VCaP (cell line): ENCODE results near the gene ZNF70.
"Not testable (repeated sequence)": the region's sequence is repeated elsewhere in the genome, so short reads cannot be mapped to it uniquely, and the experiment has no call there.

Experiments used
- H3K27ac ChIP-seq: fragments of 450-650 bp; 2 replicates; pipeline ENCODE4 v1.5.1; 2017
- TF ChIP-seq, protein P1 (sequence below): fragments of 450-650 bp; conservative IDR thresholded peaks from 2 replicates; pipeline ENCODE4 v1.5.1; 2017; ENCODE audit warnings: mild to moderate bottlenecking, moderate library complexity

Gene ZNF70

GRCh38 chr22:23745791-23746190 lies 5.1 kb downstream of the ZNF70 start:
- TF ChIP-seq, protein P1, sequence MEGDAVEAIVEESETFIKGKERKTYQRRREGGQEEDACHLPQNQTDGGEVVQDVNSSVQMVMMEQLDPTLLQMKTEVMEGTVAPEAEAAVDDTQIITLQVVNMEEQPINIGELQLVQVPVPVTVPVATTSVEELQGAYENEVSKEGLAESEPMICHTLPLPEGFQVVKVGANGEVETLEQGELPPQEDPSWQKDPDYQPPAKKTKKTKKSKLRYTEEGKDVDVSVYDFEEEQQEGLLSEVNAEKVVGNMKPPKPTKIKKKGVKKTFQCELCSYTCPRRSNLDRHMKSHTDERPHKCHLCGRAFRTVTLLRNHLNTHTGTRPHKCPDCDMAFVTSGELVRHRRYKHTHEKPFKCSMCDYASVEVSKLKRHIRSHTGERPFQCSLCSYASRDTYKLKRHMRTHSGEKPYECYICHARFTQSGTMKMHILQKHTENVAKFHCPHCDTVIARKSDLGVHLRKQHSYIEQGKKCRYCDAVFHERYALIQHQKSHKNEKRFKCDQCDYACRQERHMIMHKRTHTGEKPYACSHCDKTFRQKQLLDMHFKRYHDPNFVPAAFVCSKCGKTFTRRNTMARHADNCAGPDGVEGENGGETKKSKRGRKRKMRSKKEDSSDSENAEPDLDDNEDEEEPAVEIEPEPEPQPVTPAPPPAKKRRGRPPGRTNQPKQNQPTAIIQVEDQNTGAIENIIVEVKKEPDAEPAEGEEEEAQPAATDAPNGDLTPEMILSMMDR: no peak
- H3K27ac ChIP-seq: no peak overlapping the region; the same call in 1 of the 2 replicates

- TF ChIP-seq, protein P1: no peak
- no peak overlapping the region for H3K27ac ChIP-seq
Observed at GRCh38 chr22:23744485-23744884, 6.4 kb downstream of the ZNF70 start.

DNA sequence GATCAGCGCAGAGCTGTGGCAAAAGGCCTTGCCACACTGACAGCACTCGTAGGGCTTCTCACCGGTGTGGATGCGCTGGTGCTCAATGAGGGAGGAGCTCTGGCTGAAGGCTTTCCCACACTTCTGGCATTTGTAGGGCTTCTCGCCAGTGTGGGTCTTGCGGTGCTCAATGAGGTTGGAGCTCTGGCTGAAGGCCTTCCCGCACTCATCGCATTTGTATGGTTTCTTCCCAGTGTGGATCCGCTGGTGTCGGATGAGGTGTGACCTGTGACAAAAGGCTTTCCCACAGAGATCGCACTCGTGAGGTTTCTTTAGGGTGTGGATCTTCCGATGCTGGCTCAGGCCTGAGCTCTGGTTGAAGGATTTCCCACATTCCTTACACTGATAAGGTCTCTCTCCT lies 6.9 kb downstream of the ZNF70 start:
- TF ChIP-seq, protein P1: no peak
- no peak overlapping the region for H3K27ac ChIP-seq

GRCh38 chr22:23743303-23743705 lies 7.6 kb downstream of the ZNF70 start:
- H3K27ac ChIP-seq: no peak overlapping the region
- TF ChIP-seq, protein P1: no peak

- TF ChIP-seq, protein P1: no peak
- no peak overlapping the region for H3K27ac ChIP-seq
Observed at GRCh38 chr22:23742505-23743264, 8.2 kb downstream of the ZNF70 start.

- TF ChIP-seq, protein P1: no peak
- H3K27ac ChIP-seq: no peak overlapping the region
Observed at GRCh38 chr22:23737696-23738095, 13.2 kb downstream of the ZNF70 start.

- H3K27ac ChIP-seq: not testable (repeated sequence)
Observed at GRCh38 chr22:23728108-23728507, 22.8 kb downstream of the ZNF70 start.

- TF ChIP-seq, protein P1: no peak
- H3K27ac ChIP-seq: no peak overlapping the region
Observed at GRCh38 chr22:23722724-23723123, 28.2 kb downstream of the ZNF70 start.
